GM18951 (cell line): ENCODE results near the gene TESMIN.

Experiments
- POLR2A ChIP-seq: IDR thresholded peaks from 4 replicates; pipeline ENCODE4 v1.6.1; 2011; ENCODE audit warnings: mild to moderate bottlenecking; ENCODE audit not compliant: insufficient read length, insufficient read depth; ENCODE audit errors: extremely low read depth
- in situ Hi-C: fragments of 300-500 bp; cut with MboI; formaldehyde crosslinking; loops from one replicate; pipeline ENCODE4 v1.12.0; 2022; ENCODE audit warnings: low sequenced_read_pairs, mixed read lengths, inconsistent platforms; ENCODE audit not compliant: unreplicated experiment

Gene TESMIN

GRCh38 chr11:68664906-68665305 lies 86.4 kb downstream of the TESMIN start:
- in situ Hi-C loops: no loop called here
- no peak for TF ChIP-seq POLR2A

- no peak for TF ChIP-seq POLR2A
- in situ Hi-C loops: no loop called here
Measured at GRCh38 chr11:68664141-68664540, 87.2 kb downstream of the TESMIN start.

GRCh38 chr11:68663482-68664010 lies 87.8 kb downstream of the TESMIN start:
- TF ChIP-seq POLR2A: no peak
- in situ Hi-C loops: no loop called here

- in situ Hi-C loops: no loop called here
- no peak for TF ChIP-seq POLR2A
Measured at GRCh38 chr11:68661697-68662603, 89.4 kb downstream of the TESMIN start.

GRCh38 chr11:68661014-68661413 lies 90.3 kb downstream of the TESMIN start:
- in situ Hi-C loops: no loop called here
- TF ChIP-seq POLR2A: no peak

GRCh38 chr11:68660066-68660810 lies 91.1 kb downstream of the TESMIN start:
- no peak for TF ChIP-seq POLR2A
- in situ Hi-C loops: no loop called here

GRCh38 chr11:68659158-68659921 lies 92.0 kb downstream of the TESMIN start:
- in situ Hi-C loops: no loop called here
- no peak for TF ChIP-seq POLR2A

GRCh38 chr11:68658661-68659060 lies 92.7 kb downstream of the TESMIN start:
- in situ Hi-C loops: no loop called here

GRCh38 chr11:68658097-68658496 lies 93.2 kb downstream of the TESMIN start:
- in situ Hi-C loops: no loop called here

More at GRCh38 chr11:68658661-68659060, 92.7 kb downstream of the TESMIN start:
- no peak for TF ChIP-seq POLR2A

More at GRCh38 chr11:68658097-68658496, 93.2 kb downstream of the TESMIN start:
- no peak for TF ChIP-seq POLR2A
